Measurements from ENCODE around the gene COMMD4. TPM values are rescaled to one million over a fixed set of nuclear protein-coding genes. Genes with fewer than 3 reads are reported as not detected.
"Not testable (repeated sequence)": the region's sequence is repeated elsewhere in the genome, so short reads cannot be mapped to it uniquely, and the experiment has no call there.

The COMMD4 gene
- 95.6 and 95.7 TPM in 2 replicates for total RNA-seq
- long read RNA-seq, full-length matches to known transcripts, result 14 of 22 reads
- long read RNA-seq, partial matches to known transcripts, result 3 of 22 reads
- long read RNA-seq, other reads (novel, unspliced or antisense), result 5 of 22 reads

DNA sequence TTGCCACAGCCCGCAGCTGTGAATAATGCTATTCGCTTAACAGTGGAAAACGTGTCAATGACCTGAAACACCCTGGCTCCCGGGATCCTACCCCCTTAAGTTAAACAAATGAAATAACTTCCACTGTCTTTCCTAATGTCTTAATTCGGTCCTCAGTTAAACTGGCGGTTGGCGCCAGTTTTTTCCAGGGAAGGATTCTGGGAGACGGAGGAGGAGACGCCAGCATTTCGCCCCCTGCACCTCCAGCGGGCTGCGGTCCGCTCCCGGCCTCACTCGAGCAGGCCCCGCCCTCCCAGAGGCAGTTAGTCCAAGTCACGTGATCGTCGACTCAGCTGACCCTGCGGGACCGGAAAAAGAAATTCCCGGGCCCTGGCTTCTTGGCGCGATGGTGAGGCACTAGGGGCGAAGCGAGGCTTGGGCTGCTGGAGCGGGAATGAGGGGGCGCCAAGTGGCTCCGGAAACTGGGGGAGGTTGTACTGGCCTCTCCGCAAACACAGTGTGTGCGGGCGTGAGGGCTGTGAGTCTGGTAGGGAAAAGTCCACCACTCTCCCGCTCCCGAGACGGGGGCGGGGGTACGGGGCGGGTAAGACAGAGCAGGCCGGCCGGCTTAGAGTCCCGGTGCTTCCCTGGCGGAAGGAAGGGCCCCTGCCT lies at the start of gene COMMD4:
Gene COMMD4 (plus strand): TSS at position 359 of the 651 bp plus-strand sequence. CDS start 27 bp downstream, at position 386.
- H3K27ac Mint-ChIP-seq, result peak within 1 kb of the TSS; percentile 99
- no peaks in the 10 kb centered on the region for H3K36me3 Mint-ChIP-seq (ENCODE audit: insufficient read depth)
- peak; percentile 94 for DNase-seq (ENCODE audit: low spot score, unreplicated experiment)
- peaks cover 3% of the 10 kb centered on the region for H3K27me3 Mint-ChIP-seq
- peak within 1 kb of the TSS; percentile 97 for H3K4me3 Mint-ChIP-seq (ENCODE audit: low read depth)
- peaks cover 14% of the 10 kb centered on the region for H3K4me1 Mint-ChIP-seq (ENCODE audit: low read depth)
- TF ChIP-seq, protein P1, sequence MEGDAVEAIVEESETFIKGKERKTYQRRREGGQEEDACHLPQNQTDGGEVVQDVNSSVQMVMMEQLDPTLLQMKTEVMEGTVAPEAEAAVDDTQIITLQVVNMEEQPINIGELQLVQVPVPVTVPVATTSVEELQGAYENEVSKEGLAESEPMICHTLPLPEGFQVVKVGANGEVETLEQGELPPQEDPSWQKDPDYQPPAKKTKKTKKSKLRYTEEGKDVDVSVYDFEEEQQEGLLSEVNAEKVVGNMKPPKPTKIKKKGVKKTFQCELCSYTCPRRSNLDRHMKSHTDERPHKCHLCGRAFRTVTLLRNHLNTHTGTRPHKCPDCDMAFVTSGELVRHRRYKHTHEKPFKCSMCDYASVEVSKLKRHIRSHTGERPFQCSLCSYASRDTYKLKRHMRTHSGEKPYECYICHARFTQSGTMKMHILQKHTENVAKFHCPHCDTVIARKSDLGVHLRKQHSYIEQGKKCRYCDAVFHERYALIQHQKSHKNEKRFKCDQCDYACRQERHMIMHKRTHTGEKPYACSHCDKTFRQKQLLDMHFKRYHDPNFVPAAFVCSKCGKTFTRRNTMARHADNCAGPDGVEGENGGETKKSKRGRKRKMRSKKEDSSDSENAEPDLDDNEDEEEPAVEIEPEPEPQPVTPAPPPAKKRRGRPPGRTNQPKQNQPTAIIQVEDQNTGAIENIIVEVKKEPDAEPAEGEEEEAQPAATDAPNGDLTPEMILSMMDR (IDR thresholded peaks at IDR 0.05; ENCODE audit: unreplicated experiment), result no peak
- H3K9me3 Mint-ChIP-seq (ENCODE audit: low read depth), result no peaks in the 10 kb centered on the region

DNA sequence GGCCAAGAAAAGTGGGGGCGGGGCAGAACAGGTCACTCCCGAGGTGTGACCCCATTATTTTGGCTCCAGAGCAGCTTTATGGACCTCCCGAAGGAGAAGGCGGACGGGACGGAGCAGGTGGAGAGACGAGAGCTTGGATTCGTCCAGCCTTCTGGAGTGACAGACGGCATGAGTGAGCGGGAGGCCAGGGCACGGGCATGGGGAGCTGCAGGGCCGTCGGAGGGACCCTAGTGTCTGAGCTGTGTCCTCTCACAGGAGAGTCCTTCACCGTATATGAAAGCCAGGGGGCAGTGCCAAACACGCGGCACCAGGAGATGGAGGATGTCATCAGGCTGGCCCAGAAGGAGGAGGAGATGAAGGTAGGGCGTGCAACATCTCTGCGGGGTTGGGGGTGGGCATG lies 42.2 kb upstream of the COMMD4 start:
- not testable (repeated sequence) for H3K4me1 Mint-ChIP-seq (ENCODE audit: low read depth); H3K36me3 Mint-ChIP-seq (ENCODE audit: insufficient read depth)

DNA sequence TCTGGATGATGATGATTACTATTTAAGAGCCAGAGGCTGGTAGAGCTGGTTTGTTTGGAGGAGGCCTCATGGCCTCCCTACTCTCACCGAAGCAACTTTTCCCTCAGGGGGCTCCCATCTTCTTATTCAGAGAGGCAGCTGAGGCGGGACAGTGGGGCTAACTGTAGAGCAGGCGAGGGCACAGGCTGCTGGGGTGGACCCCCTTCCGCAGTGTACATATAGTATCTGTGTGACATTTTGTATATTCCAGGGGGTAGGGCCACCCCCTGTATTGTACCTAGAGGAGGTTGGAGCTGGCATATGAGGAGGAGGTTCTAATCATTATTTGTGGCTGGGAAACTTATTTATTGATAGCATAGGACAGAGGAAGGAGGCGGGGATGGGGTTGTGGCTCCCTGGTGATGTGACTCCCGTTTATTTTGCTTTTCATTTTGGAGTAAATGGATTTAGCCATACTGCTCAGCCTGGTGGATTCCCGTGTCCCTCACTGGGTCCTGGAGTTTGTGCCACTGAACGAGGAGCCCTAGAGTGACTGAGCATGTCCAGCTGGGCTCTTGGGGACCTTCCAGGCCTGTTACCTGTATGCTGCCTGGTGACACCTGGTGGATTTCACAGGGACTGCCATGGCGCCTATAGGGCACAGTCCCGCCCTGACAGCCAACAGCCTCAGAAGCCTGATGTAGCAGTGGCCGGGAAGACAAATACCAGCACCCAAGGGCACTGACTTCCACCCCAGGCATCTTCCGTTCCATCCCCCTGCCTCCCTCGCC lies 37.1 kb upstream of the COMMD4 start:
- H3K27ac Mint-ChIP-seq; H3K4me1 Mint-ChIP-seq (ENCODE audit: low read depth); H3K4me3 Mint-ChIP-seq (ENCODE audit: low read depth); H3K36me3 Mint-ChIP-seq (ENCODE audit: insufficient read depth); H3K27me3 Mint-ChIP-seq; DNase-seq (ENCODE audit: low spot score, unreplicated experiment); H3K9me3 Mint-ChIP-seq (ENCODE audit: low read depth): not testable (repeated sequence)

More for the DNA sequence above, 42.2 kb upstream of the COMMD4 start:
- H3K27ac Mint-ChIP-seq; H3K27me3 Mint-ChIP-seq; H3K4me3 Mint-ChIP-seq (ENCODE audit: low read depth); H3K9me3 Mint-ChIP-seq (ENCODE audit: low read depth); DNase-seq (ENCODE audit: low spot score, unreplicated experiment): not testable (repeated sequence)

DNA sequence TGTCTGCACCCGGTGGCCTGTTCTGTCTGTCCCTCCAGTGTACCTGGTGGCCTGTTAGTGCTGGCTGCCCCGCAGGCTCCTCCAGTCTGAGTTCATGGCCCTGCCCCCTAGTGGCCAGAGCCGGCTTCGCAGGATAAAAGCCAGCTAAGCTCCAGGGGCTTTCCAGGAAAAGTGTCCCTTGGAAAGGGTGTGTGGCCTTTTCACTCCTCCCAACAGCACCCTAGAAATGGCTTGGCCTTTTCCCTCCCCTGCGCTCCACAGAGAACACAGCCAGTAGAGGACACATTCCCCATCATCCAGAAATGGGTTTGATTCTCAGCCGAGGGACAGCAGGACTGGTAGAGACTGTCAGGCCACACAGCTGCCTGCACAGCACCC lies 36.6 kb upstream of the COMMD4 start:
- H3K4me3 Mint-ChIP-seq (ENCODE audit: low read depth); H3K36me3 Mint-ChIP-seq (ENCODE audit: insufficient read depth); H3K4me1 Mint-ChIP-seq (ENCODE audit: low read depth); H3K27me3 Mint-ChIP-seq; H3K27ac Mint-ChIP-seq; H3K9me3 Mint-ChIP-seq (ENCODE audit: low read depth): not testable (repeated sequence)
- DNase-seq (ENCODE audit: low spot score, unreplicated experiment), result peak; percentile 61
- TF ChIP-seq, protein P1 (IDR thresholded peaks at IDR 0.05; ENCODE audit: unreplicated experiment), result peak; percentile 69

DNA sequence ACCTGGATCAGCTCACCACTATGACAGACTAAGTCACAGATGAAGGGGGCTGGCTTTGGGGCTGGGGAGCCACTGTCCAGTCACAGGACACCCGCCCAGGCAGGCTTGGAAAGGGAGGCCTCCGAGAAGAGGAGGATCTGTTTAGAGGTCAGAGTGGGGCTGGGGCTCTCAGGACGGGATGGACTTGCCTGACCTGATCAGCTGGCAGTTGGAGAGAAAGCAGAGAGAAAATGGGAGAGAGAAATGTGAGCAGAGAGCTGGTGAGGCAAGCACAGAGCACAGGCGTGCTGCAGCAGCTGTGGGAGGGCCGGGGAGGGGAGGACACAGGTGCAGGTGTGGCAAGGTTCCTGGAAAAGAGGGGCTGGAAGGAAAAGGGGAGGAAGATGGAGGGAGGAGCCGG lies 35.8 kb upstream of the COMMD4 start:
- H3K36me3 Mint-ChIP-seq (ENCODE audit: insufficient read depth); DNase-seq (ENCODE audit: low spot score, unreplicated experiment); H3K4me1 Mint-ChIP-seq (ENCODE audit: low read depth); H3K9me3 Mint-ChIP-seq (ENCODE audit: low read depth); H3K27ac Mint-ChIP-seq; H3K4me3 Mint-ChIP-seq (ENCODE audit: low read depth): not testable (repeated sequence)
- peaks cover 12% of the 10 kb centered on the region for H3K27me3 Mint-ChIP-seq

DNA sequence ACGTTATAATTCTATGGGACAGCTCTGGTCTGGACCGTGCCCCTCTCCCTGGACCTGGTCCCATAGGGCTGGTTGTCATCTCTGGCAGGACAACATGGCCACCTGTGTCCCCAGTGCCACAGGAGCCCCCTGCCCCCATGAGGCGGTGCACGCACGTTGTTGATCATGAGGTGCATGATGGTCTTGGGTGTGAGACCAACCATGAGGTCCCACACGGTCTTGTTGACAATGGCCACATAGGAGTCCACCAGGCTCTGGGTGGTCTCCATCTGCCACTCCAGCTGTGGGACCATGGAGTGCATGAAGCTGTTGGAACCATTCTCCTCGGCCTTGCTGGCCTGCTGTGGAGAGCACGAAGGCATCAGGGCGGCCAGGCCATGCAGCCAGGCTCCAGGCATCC lies 33.5 kb upstream of the COMMD4 start:
- no peaks in the 10 kb centered on the region for H3K36me3 Mint-ChIP-seq (ENCODE audit: insufficient read depth)
- DNase-seq (ENCODE audit: low spot score, unreplicated experiment), result no peak
- TF ChIP-seq, protein P1 (IDR thresholded peaks at IDR 0.05; ENCODE audit: unreplicated experiment), result no peak
- H3K9me3 Mint-ChIP-seq (ENCODE audit: low read depth), result no peaks in the 10 kb centered on the region
- H3K4me1 Mint-ChIP-seq (ENCODE audit: low read depth), result no peaks in the 10 kb centered on the region
- H3K4me3 Mint-ChIP-seq (ENCODE audit: low read depth), result no peak overlapping the region
- no peak overlapping the region for H3K27ac Mint-ChIP-seq
- H3K27me3 Mint-ChIP-seq, result peaks cover 23% of the 10 kb centered on the region

DNA sequence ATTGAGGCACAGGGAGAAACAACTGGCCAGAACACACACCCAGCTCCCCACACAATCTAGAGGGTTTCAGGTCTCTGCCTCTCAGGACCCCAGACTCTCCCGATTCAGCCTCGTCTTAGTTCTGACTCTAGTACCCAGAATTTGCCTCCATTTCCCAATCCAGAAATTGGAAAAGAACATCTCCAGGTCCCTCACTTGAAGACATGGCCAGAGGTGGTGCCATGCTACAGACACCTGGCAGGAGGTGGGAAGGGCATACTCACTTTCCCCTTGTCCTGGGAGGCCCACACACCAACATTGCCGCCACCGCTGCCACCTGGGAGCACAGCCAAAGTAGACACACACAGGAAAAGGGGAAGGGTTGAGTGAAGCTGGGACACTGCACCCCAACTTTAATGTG lies 33.1 kb upstream of the COMMD4 start:
- not testable (repeated sequence) for H3K4me3 Mint-ChIP-seq (ENCODE audit: low read depth); H3K9me3 Mint-ChIP-seq (ENCODE audit: low read depth); H3K4me1 Mint-ChIP-seq (ENCODE audit: low read depth); DNase-seq (ENCODE audit: low spot score, unreplicated experiment); H3K27ac Mint-ChIP-seq; H3K36me3 Mint-ChIP-seq (ENCODE audit: insufficient read depth)
- peaks cover 27% of the 10 kb centered on the region for H3K27me3 Mint-ChIP-seq

All from progenitor cell of endocrine pancreas (in vitro differentiated cells).